Measurements from ENCODE around the gene FTL. TPM values are rescaled to one million over a fixed set of nuclear protein-coding genes. Genes with fewer than 3 reads are reported as not detected.
"Not testable (repeated sequence)": the region's sequence is repeated elsewhere in the genome, so short reads cannot be mapped to it uniquely, and the experiment has no call there.

The FTL gene
- total RNA-seq, 4 donors from 2014 or later = 2,478 to 4,094 (median 2,824) TPM

- no peaks in the 10 kb centered on the region for H3K27me3 ChIP-seq
- peak; percentile 87 for ATAC-seq
- H3K9me3 ChIP-seq = no peaks in the 10 kb centered on the region
- 8 to 14% methylated on average over 8 to 10 of the region's 10 CpGs for WGBS, 2 donors (ENCODE audit: low coverage in 1 of 2)
- H3K4me1 ChIP-seq = peaks cover 0 to 17% (median 0%) of the 10 kb centered on the region in 3 donors
- H3K36me3 ChIP-seq = peaks cover 0 to 20% of the 10 kb centered on the region in 2 donors
- TF ChIP-seq POLR2AphosphoS5 (IDR thresholded peaks at IDR 0.05) (peak; percentile 90), POLR2A (IDR thresholded peaks at IDR 0.05) (no peak)
- H3K4me3 ChIP-seq = peak overlapping the region in 1 of 2 donors; percentile 12
- peak overlapping the region in 1 of 4 donors; percentile 19 for H3K27ac ChIP-seq
These were observed 38.2 kb upstream of the FTL start for GRCh38 chr19:48926909-48927308.

GRCh38 chr19:48927692-48928091 is 37.4 kb upstream of the FTL start:
- not testable (repeated sequence) for H3K4me3 ChIP-seq, H3K27ac ChIP-seq, H3K9me3 ChIP-seq, H3K27me3 ChIP-seq, ATAC-seq
- peaks cover 0 to 17% (median 0%) of the 10 kb centered on the region in 3 donors for H3K4me1 ChIP-seq
- 81 to 100% methylated on average over 6 to 7 of the region's 17 CpGs for WGBS, 2 donors (ENCODE audit: low coverage in 1 of 2)
- peaks cover 0 to 12% of the 10 kb centered on the region in 2 donors for H3K36me3 ChIP-seq

- Histone ChIP-seq H3K9me3 (no peaks in the 10 kb centered on the region), H3K27ac (no peak overlapping the region), H3K36me3 (peaks cover 0 to 5% of the 10 kb centered on the region in 2 donors), H3K4me1 (peaks cover 0 to 22% (median 0%) of the 10 kb centered on the region in 3 donors), H3K4me3 (no peak overlapping the region), H3K27me3 (no peaks in the 10 kb centered on the region)
- ATAC-seq = no peak
- TF ChIP-seq POLR2A (IDR thresholded peaks at IDR 0.05) = no peak
- TF ChIP-seq POLR2AphosphoS5 (IDR thresholded peaks at IDR 0.05) = no peak
- no peak for TF ChIP-seq EP300 (IDR thresholded peaks at IDR 0.05)
- no peak for TF ChIP-seq CTCF (IDR thresholded peaks at IDR 0.05)
- 66 to 79% methylated on average over 10 to 13 of the region's 15 CpGs for WGBS, 2 donors (ENCODE audit: low coverage in 1 of 2)
These were observed 36.7 kb upstream of the FTL start for GRCh38 chr19:48928164-48929025.

GRCh38 chr19:48933382-48933932 is 31.7 kb upstream of the FTL start, which contains the start of gene DHDH:
Gene DHDH (plus strand): TSS chr19:48933699. CDS start chr19:48933722, 23 bp downstream.
- peak; percentile 89 for ATAC-seq
- no peaks in the 10 kb centered on the region for H3K36me3 ChIP-seq
- H3K27ac ChIP-seq = peak within 1 kb of the TSS in 3 of 4 donors; percentile 25 to 50 (median 43)
- WGBS, 2 donors (ENCODE audit: low coverage in 1 of 2) = 0% methylated on average over 3 to 8 of the region's 43 CpGs
- H3K4me1 ChIP-seq = peaks cover 0 to 14% (median 0%) of the 10 kb centered on the region in 3 donors
- H3K9me3 ChIP-seq = no peaks in the 10 kb centered on the region
- H3K4me3 ChIP-seq = peak within 1 kb of the TSS; percentile 6 to 55
- no peaks in the 10 kb centered on the region for H3K27me3 ChIP-seq
- TF ChIP-seq CTCF (IDR thresholded peaks at IDR 0.05) (no peak), POLR2A (IDR thresholded peaks at IDR 0.05) (no peak), POLR2AphosphoS5 (IDR thresholded peaks at IDR 0.05) (no peak), EP300 (IDR thresholded peaks at IDR 0.05) (no peak)

- H3K9me3 ChIP-seq = no peaks in the 10 kb centered on the region
- no peaks in the 10 kb centered on the region for H3K36me3 ChIP-seq
- no peak overlapping the region for H3K27ac ChIP-seq
- ATAC-seq = no peak
- H3K4me1 ChIP-seq = peaks cover 0 to 14% (median 0%) of the 10 kb centered on the region in 3 donors
- H3K27me3 ChIP-seq = no peaks in the 10 kb centered on the region
- WGBS, 2 donors (ENCODE audit: low coverage in 1 of 2) = no CpG with 5 or more reads among the region's 19 CpGs
- H3K4me3 ChIP-seq = no peak overlapping the region
- TF ChIP-seq POLR2AphosphoS5 (IDR thresholded peaks at IDR 0.05) (no peak), POLR2A (IDR thresholded peaks at IDR 0.05) (no peak), EP300 (IDR thresholded peaks at IDR 0.05) (no peak), CTCF (IDR thresholded peaks at IDR 0.05) (no peak)
These were observed 30.3 kb upstream of the FTL start for GRCh38 chr19:48934837-48935236.
